ENCODE results near the gene FA2H.

DNA sequence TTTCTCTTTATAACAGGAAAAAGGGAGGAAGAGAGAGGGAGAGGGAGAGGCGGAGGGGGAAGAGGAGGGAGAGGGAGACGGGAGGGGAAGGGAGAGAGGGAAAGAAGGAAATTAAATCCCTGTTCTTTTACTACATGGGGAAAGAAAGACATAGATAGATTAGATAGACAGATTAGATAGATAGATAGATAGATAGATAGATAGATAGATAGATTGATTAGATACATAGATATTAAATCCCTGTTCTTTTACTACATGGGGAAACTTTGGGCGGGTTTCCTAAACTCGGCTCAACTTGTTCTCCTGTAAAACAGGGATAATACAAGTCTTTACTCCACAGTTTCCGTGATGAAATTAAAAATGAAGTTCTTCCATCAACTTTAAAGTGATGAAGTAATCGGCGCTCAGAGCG is 108.6 kb downstream of the FA2H start:
- TF ChIP-seq, protein P1, sequence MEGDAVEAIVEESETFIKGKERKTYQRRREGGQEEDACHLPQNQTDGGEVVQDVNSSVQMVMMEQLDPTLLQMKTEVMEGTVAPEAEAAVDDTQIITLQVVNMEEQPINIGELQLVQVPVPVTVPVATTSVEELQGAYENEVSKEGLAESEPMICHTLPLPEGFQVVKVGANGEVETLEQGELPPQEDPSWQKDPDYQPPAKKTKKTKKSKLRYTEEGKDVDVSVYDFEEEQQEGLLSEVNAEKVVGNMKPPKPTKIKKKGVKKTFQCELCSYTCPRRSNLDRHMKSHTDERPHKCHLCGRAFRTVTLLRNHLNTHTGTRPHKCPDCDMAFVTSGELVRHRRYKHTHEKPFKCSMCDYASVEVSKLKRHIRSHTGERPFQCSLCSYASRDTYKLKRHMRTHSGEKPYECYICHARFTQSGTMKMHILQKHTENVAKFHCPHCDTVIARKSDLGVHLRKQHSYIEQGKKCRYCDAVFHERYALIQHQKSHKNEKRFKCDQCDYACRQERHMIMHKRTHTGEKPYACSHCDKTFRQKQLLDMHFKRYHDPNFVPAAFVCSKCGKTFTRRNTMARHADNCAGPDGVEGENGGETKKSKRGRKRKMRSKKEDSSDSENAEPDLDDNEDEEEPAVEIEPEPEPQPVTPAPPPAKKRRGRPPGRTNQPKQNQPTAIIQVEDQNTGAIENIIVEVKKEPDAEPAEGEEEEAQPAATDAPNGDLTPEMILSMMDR (IDR thresholded peaks at IDR 0.05) = no peak
- no peak for TF ChIP-seq POLR2A (IDR thresholded peaks at IDR 0.05)

Measured in sigmoid colon (tissue), 3 donors.